ENCODE data around the gene LACTB.

GRCh38 chr15:63155486-63155885 lies 33.8 kb downstream of the LACTB start:
- TF ChIP-seq, protein P1, sequence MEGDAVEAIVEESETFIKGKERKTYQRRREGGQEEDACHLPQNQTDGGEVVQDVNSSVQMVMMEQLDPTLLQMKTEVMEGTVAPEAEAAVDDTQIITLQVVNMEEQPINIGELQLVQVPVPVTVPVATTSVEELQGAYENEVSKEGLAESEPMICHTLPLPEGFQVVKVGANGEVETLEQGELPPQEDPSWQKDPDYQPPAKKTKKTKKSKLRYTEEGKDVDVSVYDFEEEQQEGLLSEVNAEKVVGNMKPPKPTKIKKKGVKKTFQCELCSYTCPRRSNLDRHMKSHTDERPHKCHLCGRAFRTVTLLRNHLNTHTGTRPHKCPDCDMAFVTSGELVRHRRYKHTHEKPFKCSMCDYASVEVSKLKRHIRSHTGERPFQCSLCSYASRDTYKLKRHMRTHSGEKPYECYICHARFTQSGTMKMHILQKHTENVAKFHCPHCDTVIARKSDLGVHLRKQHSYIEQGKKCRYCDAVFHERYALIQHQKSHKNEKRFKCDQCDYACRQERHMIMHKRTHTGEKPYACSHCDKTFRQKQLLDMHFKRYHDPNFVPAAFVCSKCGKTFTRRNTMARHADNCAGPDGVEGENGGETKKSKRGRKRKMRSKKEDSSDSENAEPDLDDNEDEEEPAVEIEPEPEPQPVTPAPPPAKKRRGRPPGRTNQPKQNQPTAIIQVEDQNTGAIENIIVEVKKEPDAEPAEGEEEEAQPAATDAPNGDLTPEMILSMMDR (IDR thresholded peaks at IDR 0.05; ENCODE audit: poor library complexity), result no peak
- TF ChIP-seq EZH2 (IDR thresholded peaks at IDR 0.05; ENCODE audit: borderline replicate concordance) (no peak), EZH2phosphoT487 (IDR thresholded peaks at IDR 0.05; ENCODE audit: low read depth, severe bottlenecking, unreplicated experiment) (no peak)
